Measurements from ENCODE around the gene ACER2. TPM values are rescaled to one million over a fixed set of nuclear protein-coding genes. Genes with fewer than 3 reads are reported as not detected.
"Not testable (repeated sequence)": the region's sequence is repeated elsewhere in the genome, so short reads cannot be mapped to it uniquely, and the experiment has no call there.

ACER2 gene
- polyA plus RNA-seq, 1 donor (not counting 4 experiments of a cell fraction or from before 2014, with no cell fraction given) = 4.2 TPM

GRCh38 chr9:19381656-19382055, 27.2 kb upstream of the ACER2 start:
- H2AFZ ChIP-seq (ENCODE audit: control insufficient read depth, low read length) = no peak overlapping the region
- TF ChIP-seq CTCF (optimal IDR thresholded peaks at IDR 0.05 in 1 of 3, IDR thresholded peaks at IDR 0.05 in 1 of 3, conservative IDR thresholded peaks at IDR 0.05 in 1 of 3; ENCODE audit: extremely low read depth in 1 of 3, insufficient read depth in 2 of 3, low read length in 3 of 3) (no peak), EZH2 (IDR thresholded peaks at IDR 0.05; ENCODE audit: low read length) (no peak)
- no peaks in the 10 kb centered on the region for H3K9me3 ChIP-seq (ENCODE audit: control insufficient read depth, low read depth, low read length)
- no peaks in the 10 kb centered on the region for H3K27me3 ChIP-seq (ENCODE audit: control insufficient read depth, extremely low read depth, insufficient read depth, low read length)
- peaks cover 29% of the 10 kb centered on the region for H3K4me1 ChIP-seq (ENCODE audit: control insufficient read depth, extremely low read depth, insufficient read depth, low read length)
- peaks cover 2 to 28% of the 10 kb centered on the region in 2 experiments for H3K36me3 ChIP-seq (ENCODE audit: control insufficient read depth in 2 of 2, extremely low read depth in 1 of 2, insufficient read depth in 2 of 2, low read length in 2 of 2)
- H4K20me1 ChIP-seq (ENCODE audit: control insufficient read depth, extremely low read depth, insufficient read depth, low read length) = peaks cover 15% of the 10 kb centered on the region
- no peaks in the 10 kb centered on the region for H3K9me1 ChIP-seq (ENCODE audit: control insufficient read depth, extremely low read depth, insufficient read depth, low read length)
- peak overlapping the region in 1 of 3 experiments; percentile 95 for H3K4me3 ChIP-seq (ENCODE audit: control insufficient read depth in 2 of 3, extremely low read depth in 1 of 3, insufficient read depth in 2 of 3, low read depth in 1 of 3, low read length in 3 of 3)
- dilution Hi-C loops (cut with MboI; ENCODE audit: extremely low pct_ligation_motif_present, low sequenced_read_pairs) = no loop called here
- FAIRE-seq (no peak), DNase-seq (ENCODE audit: low read depth, low spot score) (no peak)
- H3K9ac ChIP-seq (ENCODE audit: control insufficient read depth, extremely low read depth, insufficient read depth, low read length) = no peak overlapping the region
- no peak overlapping the region for H3K4me2 ChIP-seq (ENCODE audit: control insufficient read depth, extremely low read depth, insufficient read depth, low read depth, low read length)
- H3K27ac ChIP-seq (ENCODE audit: control insufficient read depth, insufficient read depth, low read length) = no peak overlapping the region
- H3K79me2 ChIP-seq (ENCODE audit: control insufficient read depth, insufficient read depth, low read length) = peaks cover 35% of the 10 kb centered on the region

- H4K20me1 ChIP-seq (ENCODE audit: control insufficient read depth, extremely low read depth, insufficient read depth, low read length); H3K4me2 ChIP-seq (ENCODE audit: control insufficient read depth, extremely low read depth, insufficient read depth, low read depth, low read length): not testable (repeated sequence)
Observed at GRCh38 chr9:19385212-19385611, 23.6 kb upstream of the ACER2 start.

More at GRCh38 chr9:19385212-19385611, 23.6 kb upstream of the ACER2 start:
- H3K79me2 ChIP-seq (ENCODE audit: control insufficient read depth, insufficient read depth, low read length); H3K4me3 ChIP-seq (ENCODE audit: control insufficient read depth in 2 of 3, extremely low read depth in 1 of 3, insufficient read depth in 2 of 3, low read depth in 1 of 3, low read length in 3 of 3); FAIRE-seq; H3K9me3 ChIP-seq (ENCODE audit: control insufficient read depth, low read depth, low read length); dilution Hi-C loops (cut with MboI; ENCODE audit: extremely low pct_ligation_motif_present, low sequenced_read_pairs); H3K27ac ChIP-seq (ENCODE audit: control insufficient read depth, insufficient read depth, low read length); H2AFZ ChIP-seq (ENCODE audit: control insufficient read depth, low read length); DNase-seq (ENCODE audit: low read depth, low spot score); H3K36me3 ChIP-seq (ENCODE audit: control insufficient read depth in 2 of 2, extremely low read depth in 1 of 2, insufficient read depth in 2 of 2, low read length in 2 of 2); H3K27me3 ChIP-seq (ENCODE audit: control insufficient read depth, extremely low read depth, insufficient read depth, low read length); H3K9ac ChIP-seq (ENCODE audit: control insufficient read depth, extremely low read depth, insufficient read depth, low read length); H3K9me1 ChIP-seq (ENCODE audit: control insufficient read depth, extremely low read depth, insufficient read depth, low read length): not testable (repeated sequence)
- H3K4me1 ChIP-seq (ENCODE audit: control insufficient read depth, extremely low read depth, insufficient read depth, low read length) = peaks cover 12% of the 10 kb centered on the region

All from keratinocyte (primary cell).